H1 (cell line): ENCODE data around the gene PLSCR5. TPM values are rescaled to one million over a fixed set of nuclear protein-coding genes. Genes with fewer than 3 reads are reported as not detected.

Experiments used
- BRCA1 ChIP-seq: IDR thresholded peaks from 2 replicates; pipeline ENCODE4 v1.6.1; 2012; ENCODE audit warnings: low read depth, low read length, improper control_type of control experiment
- HDAC2 ChIP-seq, 2 experiments: fragments of 300-600 bp in 1 of 2; sonication (generic) in 1 of 2; IDR thresholded peaks; 2 replicates each; pipeline ENCODE4 v1.6.1; 2011 to 2012; ENCODE audit warnings: low read depth in 2 of 2, low read length in 2 of 2, mild to moderate bottlenecking in 2 of 2, moderate library complexity in 2 of 2, borderline replicate concordance in 1 of 2, inconsistent platforms in 1 of 2
- TCF12 ChIP-seq: IDR thresholded peaks from 2 replicates; pipeline ENCODE4 v1.6.1; 2011; ENCODE audit warnings: low read depth, mild to moderate bottlenecking, low read length
- TEAD4 ChIP-seq: IDR thresholded peaks from 2 replicates; pipeline ENCODE4 v1.6.1; 2012; ENCODE audit warnings: low read depth, low read length, inconsistent platforms, mixed read lengths
- polyA plus RNA-seq, 7 experiments: library from polyadenylated mRNA; depleted of rRNA in 3 of 7; stranded (reverse) in 5 of 7; unstranded in 2 of 7; fragments of >200 nt in 5 of 7; fragments of 200-250 nt in 2 of 7; gene quantifications; 1 replicate in 5 of 7; 2 replicates in 1 of 7; 4 replicates in 1 of 7; pipeline versions ENCODE4 v1.2.1 to v1.2.3, GENCODE V29; 2011 to 2013; ENCODE audit warnings: missing spikeins in 2 of 7, mixed read lengths in 2 of 7
- total RNA-seq: library from RNA; stranded (reverse); fragmentation: NEBNext Ultra II Directional; extraction: Animal tissue kit (Norgen Biotek cat#: 25700); gene quantifications from 2 replicates; pipeline ENCODE4 v1.2.1, GENCODE V29; 2021

PLSCR5 gene
- total and polyA plus RNA-seq, 2 of the 8 experiments (the other 6 are each of a cell fraction or from before 2014, with no cell fraction given): not detected

DNA sequence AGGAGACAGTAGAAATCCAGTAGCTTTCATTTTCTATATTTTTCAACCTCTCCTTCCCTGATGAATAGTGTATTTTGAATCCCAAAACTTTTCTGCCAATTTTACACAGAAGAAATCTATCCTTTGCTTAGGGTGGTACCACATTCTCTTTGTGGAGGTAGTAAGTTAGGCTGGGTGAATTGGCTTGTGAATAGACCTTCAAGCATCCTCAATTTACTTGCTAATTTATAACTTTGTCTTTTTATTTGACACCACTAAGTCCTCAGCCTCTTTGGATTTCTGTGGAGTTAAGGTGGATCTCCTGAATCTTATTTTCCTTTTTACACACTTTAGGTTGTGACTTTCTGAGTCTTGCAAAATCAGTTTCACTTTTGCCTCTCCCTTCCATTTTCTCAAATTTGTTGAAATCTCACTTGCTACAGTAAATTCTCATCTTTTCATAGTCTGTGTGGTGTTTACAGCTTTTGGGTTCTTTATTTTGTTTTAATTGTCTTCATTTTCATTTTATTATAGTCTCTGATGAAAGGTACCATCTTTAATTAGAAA, 55.0 kb downstream of the PLSCR5 start (continued):
- no peak for TF ChIP-seq HDAC2 (IDR thresholded peaks at IDR 0.05; ENCODE audit: borderline replicate concordance in 1 of 2, low read depth in 2 of 2, low read length in 2 of 2)
- no peak for TF ChIP-seq BRCA1
- no peak for TF ChIP-seq TEAD4
- TF ChIP-seq TCF12: no peak
- TF ChIP-seq, all 59 proteins: peak for 0
